Bronchial epithelial cell (primary cell): Measurements from ENCODE around the gene DYSF. TPM values are rescaled to one million over a fixed set of nuclear protein-coding genes. Genes with fewer than 3 reads are reported as not detected.

Experiments
- DNase-seq: peaks from one replicate; pipeline ENCODE4 v3.0.0-alpha.2; 2010; ENCODE audit warnings: low read depth
- FAIRE-seq: peaks from 2 replicates; lab custom pipeline; 2011; peaks lifted over from hg19 to GRCh38; lab: Jason Lieb, UNC
- H3K27me3 ChIP-seq: 2 replicates; pipeline ENCODE4 v1.5.1; 2011; ENCODE audit warnings: low read length; ENCODE audit not compliant: control insufficient read depth, insufficient read depth
- H3K36me3 ChIP-seq: 2 replicates; pipeline ENCODE4 v1.5.1; 2011; ENCODE audit warnings: low read length; ENCODE audit not compliant: control insufficient read depth, insufficient read depth
- H3K4me3 ChIP-seq: 2 replicates; pipeline ENCODE4 v1.5.1; 2011; ENCODE audit warnings: mild to moderate bottlenecking, low read depth, low read length, control low read depth
- total RNA-seq: library from RNA; depleted of rRNA; stranded (reverse); fragments of >200 nt; gene quantifications from 2 replicates; pipeline ENCODE4 v1.2.1, GENCODE V29; 2014
- TF ChIP-seq, protein P1 (sequence below): IDR thresholded peaks from 2 replicates; pipeline ENCODE4 v1.5.1; 2011; ENCODE audit warnings: mild to moderate bottlenecking, moderate library complexity, low read length, control low read depth, inconsistent platforms; ENCODE audit not compliant: insufficient read depth, severe bottlenecking

The DYSF gene
- total RNA-seq, 1 donor from 2014 or later, result under 0.01 TPM

DNA sequence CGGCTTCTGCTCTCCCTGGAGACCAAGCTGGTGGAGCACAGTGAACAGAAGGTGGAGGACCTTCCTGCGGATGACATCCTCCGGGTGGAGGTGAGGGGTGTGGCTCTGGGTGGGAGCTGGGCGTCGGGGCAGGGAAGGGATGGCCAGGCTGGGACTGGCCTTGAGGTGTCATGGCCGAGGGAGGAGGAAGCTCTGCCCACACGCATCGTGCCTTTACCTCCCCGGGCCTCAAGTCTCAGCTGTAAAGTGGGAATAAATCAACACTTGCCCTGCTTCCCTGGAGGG, 98.2 kb downstream of the DYSF start:
- H3K4me3 ChIP-seq, result no peak overlapping the region
- DNase-seq, result no peak
- TF ChIP-seq, protein P1, sequence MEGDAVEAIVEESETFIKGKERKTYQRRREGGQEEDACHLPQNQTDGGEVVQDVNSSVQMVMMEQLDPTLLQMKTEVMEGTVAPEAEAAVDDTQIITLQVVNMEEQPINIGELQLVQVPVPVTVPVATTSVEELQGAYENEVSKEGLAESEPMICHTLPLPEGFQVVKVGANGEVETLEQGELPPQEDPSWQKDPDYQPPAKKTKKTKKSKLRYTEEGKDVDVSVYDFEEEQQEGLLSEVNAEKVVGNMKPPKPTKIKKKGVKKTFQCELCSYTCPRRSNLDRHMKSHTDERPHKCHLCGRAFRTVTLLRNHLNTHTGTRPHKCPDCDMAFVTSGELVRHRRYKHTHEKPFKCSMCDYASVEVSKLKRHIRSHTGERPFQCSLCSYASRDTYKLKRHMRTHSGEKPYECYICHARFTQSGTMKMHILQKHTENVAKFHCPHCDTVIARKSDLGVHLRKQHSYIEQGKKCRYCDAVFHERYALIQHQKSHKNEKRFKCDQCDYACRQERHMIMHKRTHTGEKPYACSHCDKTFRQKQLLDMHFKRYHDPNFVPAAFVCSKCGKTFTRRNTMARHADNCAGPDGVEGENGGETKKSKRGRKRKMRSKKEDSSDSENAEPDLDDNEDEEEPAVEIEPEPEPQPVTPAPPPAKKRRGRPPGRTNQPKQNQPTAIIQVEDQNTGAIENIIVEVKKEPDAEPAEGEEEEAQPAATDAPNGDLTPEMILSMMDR, result no peak

DNA sequence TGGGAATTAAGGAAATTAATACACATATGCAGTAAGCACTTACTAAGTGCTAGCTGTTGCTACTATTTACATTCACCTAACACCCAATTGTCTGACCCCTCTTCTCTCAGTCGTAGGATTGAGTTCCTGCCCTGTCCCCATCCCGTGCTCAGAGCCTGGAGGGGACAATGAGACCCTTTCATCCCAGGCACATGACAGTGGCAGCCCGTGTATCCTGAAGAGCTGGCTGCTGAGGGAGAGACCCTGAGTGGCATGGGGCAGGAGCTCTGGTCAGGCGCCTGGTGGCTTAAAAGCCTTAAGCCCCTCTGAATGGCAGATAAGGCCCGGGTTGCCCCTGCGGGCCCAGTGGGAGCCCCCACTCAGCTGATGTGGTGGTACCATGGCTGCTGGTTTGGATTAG, 99.0 kb downstream of the DYSF start:
- DNase-seq, result no peak
- Histone ChIP-seq H3K27me3 (no peaks in the 10 kb centered on the region), H3K4me3 (no peak overlapping the region), H3K36me3 (no peaks in the 10 kb centered on the region)
- TF ChIP-seq, protein P1, result no peak
- FAIRE-seq, result no peak

More for the DNA sequence above, 98.2 kb downstream of the DYSF start:
- FAIRE-seq, result no peak
- Histone ChIP-seq H3K27me3 (no peaks in the 10 kb centered on the region), H3K36me3 (no peaks in the 10 kb centered on the region)

DNA sequence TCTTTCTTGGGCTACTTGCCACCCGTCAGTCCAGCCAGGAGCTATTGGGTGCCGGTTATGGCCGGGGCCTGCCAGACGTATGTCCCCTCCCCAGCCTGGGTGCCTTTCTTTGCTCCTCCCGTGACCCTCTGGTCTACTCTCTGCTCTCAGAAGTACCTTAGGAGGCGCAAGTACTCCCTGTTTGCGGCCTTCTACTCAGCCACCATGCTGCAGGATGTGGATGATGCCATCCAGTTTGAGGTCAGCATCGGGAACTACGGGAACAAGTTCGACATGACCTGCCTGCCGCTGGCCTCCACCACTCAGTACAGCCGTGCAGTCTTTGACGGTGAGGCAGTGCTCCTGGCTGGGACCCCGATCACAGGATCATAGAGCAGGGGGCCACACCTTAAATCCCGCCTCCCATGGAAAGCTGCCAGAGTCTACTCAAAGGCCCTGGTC, 99.5 kb downstream of the DYSF start:
- Histone ChIP-seq H3K36me3 (no peaks in the 10 kb centered on the region), H3K4me3 (no peak overlapping the region), H3K27me3 (no peaks in the 10 kb centered on the region)
- FAIRE-seq (no peak), DNase-seq (no peak)
- TF ChIP-seq, protein P1, result no peak

DNA sequence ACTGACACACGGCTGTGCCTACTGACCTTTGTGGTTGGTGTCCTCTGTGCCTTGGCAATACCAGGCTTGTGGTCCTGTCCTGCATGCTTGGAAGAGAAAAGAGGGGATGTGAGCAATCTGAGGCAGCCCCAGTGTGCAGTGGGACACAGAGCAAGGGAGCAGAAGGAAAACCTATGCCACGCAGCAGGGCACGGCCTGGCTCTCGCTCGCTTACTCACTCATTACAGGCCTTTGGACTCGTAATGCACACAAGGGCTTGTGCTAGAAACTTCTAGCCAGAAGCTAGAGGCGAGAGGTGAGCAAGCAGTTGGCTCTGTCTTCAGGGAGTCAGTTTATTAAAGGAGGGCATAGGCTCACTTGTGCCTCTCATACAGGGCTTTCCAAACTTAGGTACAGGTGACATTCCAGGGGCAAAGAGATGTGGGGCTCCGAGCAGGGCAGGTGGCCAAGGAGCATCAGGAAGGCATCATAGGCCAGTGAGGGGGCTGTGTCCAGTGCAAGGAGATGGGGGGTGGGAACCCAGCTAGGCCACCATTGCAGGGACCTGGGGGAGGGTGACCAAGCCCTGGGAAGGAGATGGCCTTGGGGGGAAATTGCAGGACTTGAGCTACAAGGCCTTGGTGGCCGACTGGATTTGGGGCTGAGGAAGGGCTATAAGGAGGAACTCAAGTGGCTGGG, 100.8 kb downstream of the DYSF start:
- no peak overlapping the region for H3K4me3 ChIP-seq
- FAIRE-seq (no peak), DNase-seq (no peak)
- TF ChIP-seq, protein P1, result no peak
- H3K36me3 ChIP-seq, result no peaks in the 10 kb centered on the region
- H3K27me3 ChIP-seq, result no peaks in the 10 kb centered on the region

DNA sequence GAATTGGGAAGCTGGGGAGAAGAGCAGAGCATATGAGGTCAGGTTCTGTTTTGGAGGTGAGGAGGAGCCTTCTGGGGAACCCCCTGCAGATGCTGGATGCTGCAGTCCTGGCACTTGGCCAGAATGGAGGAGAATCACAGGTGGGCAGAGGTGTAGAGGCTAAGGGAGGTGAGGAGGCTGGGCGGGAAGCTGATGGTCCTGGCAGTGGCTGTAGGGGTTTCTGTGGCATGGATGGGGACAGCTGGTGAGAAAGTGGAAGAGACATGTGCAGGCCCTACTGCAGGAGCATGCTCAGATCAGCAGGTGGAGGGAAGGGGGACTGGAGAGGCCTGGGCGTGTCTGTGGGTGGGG, 101.3 kb downstream of the DYSF start:
- TF ChIP-seq, protein P1, result no peak
- H3K36me3 ChIP-seq, result no peaks in the 10 kb centered on the region
- DNase-seq, result no peak
- H3K4me3 ChIP-seq, result no peak overlapping the region
- FAIRE-seq, result no peak
- H3K27me3 ChIP-seq, result no peaks in the 10 kb centered on the region

DNA sequence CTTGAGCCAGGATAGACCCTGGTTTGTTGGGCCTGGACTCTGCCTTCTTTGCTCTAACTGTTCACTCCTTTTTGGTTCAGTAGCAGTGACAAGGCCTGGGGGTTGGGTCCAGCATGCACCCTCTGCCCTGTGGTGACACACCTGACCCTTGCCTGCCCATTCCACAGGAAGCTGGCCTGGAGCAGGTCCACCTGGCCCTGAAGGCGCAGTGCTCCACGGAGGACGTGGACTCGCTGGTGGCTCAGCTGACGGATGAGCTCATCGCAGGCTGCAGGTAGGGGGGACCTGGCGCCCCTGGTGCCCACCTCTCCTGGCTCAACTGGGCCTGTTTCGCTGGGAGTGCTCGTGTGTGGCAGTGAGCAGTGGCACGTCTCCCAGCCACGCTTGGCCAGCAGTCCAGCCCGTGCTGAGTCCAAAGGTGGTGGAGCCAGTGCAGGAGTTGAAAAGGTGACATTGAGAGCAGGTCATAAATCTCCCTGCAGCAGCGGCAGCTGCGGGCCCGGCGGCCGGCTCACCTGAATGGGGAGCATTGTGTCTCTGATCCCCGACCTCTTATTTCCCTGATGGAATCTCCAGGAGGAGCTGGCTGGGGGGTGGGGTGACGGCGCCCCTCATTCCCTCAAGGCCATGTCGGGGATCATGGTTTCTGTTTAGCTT, 102.6 kb downstream of the DYSF start:
- DNase-seq, result no peak
- FAIRE-seq, result no peak
- no peaks in the 10 kb centered on the region for H3K27me3 ChIP-seq
- TF ChIP-seq, protein P1, result no peak
- H3K36me3 ChIP-seq, result no peaks in the 10 kb centered on the region
- H3K4me3 ChIP-seq, result no peak overlapping the region
